ENCODE data around the gene KLHL29.

GRCh38 chr2:23712756-23713151 lies 327.8 kb downstream of the KLHL29 start:
- no peak for TF ChIP-seq ZBTB33 (IDR thresholded peaks at IDR 0.05)
- no peak for TF ChIP-seq EGR1 (IDR thresholded peaks at IDR 0.05; ENCODE audit: low read depth in 2 of 2)
- no peak for TF ChIP-seq CTCF (IDR thresholded peaks at IDR 0.05; ENCODE audit: low read depth, low read length, missing input control)
- no peak for TF ChIP-seq MAX (IDR thresholded peaks at IDR 0.05)
- no peak for TF ChIP-seq RAD21 (IDR thresholded peaks at IDR 0.05)
- TF ChIP-seq GABPA (IDR thresholded peaks at IDR 0.05 in 1 of 2, conservative IDR thresholded peaks at IDR 0.05 in 1 of 2) = no peak
- no peak for TF ChIP-seq FOXA1 (IDR thresholded peaks at IDR 0.05)
- no peak for TF ChIP-seq YY1 (IDR thresholded peaks at IDR 0.05)
- TF ChIP-seq RXRA (IDR thresholded peaks at IDR 0.05) = no peak

Measured in liver (tissue), 3 donors.